HAP-1 (cell line): Measurements from ENCODE around the gene LRRTM2.

ENCODE experiments used
- DNase-seq, 2 experiments: peaks; one replicate each; pipeline ENCODE4 v3.0.0-alpha.2; 2016 to 2020; ENCODE audit warnings: low spot score in 2 of 2
- H3K27me3 ChIP-seq: fragments of 250-450 bp; sonication (Bioruptor Pico); 2 replicates; pipeline ENCODE4 v1.5.1; 2020; ENCODE audit warnings: low read depth, mild to moderate bottlenecking, moderate library complexity
- H3K36me3 ChIP-seq: fragments of 250-450 bp; sonication (Bioruptor Pico); replicated peaks from 2 replicates; pipeline ENCODE4 v1.5.1; 2020; ENCODE audit warnings: mild to moderate bottlenecking
- H3K4me1 ChIP-seq: fragments of 250-450 bp; sonication (Bioruptor Pico); 2 replicates; pipeline ENCODE4 v1.5.1; 2020; ENCODE audit warnings: mild to moderate bottlenecking
- H3K4me3 ChIP-seq: fragments of 250-450 bp; sonication (Bioruptor Pico); 2 replicates; pipeline ENCODE4 v1.5.1; 2020; ENCODE audit warnings: mild to moderate bottlenecking, moderate library complexity
- H3K9me3 ChIP-seq: fragments of 250-450 bp; sonication (Bioruptor Pico); 2 replicates; pipeline ENCODE4 v1.5.1; 2020; ENCODE audit warnings: mild to moderate bottlenecking, moderate library complexity
- in situ Hi-C: fragments of 300-500 bp; cut with MboI; formaldehyde crosslinking; loops from 3 replicates; pipeline ENCODE4 v1.14.3; 2020; ENCODE audit warnings: low sequenced_read_pairs, inconsistent platforms, mixed read lengths

LRRTM2 gene

GRCh38 chr5:138874241-138874640 lies 894 bp downstream of the LRRTM2 start:
- Histone ChIP-seq H3K4me3 (no peak overlapping the region), H3K9me3 (no peaks in the 10 kb centered on the region), H3K4me1 (peaks cover 35% of the 10 kb centered on the region), H3K36me3 (no peaks in the 10 kb centered on the region), H3K27me3 (no peaks in the 10 kb centered on the region)
- in situ Hi-C loops = no loop called here
- DNase-seq = no peak

- Histone ChIP-seq H3K27me3 (no peaks in the 10 kb centered on the region), H3K4me1 (peaks cover 35% of the 10 kb centered on the region), H3K9me3 (no peaks in the 10 kb centered on the region), H3K36me3 (no peaks in the 10 kb centered on the region), H3K4me3 (no peak overlapping the region)
- in situ Hi-C loops = no loop called here
- no peak for DNase-seq
Measured at GRCh38 chr5:138873466-138874221, 1.5 kb downstream of the LRRTM2 start.

- in situ Hi-C loops = no loop called here
- Histone ChIP-seq H3K9me3 (no peaks in the 10 kb centered on the region), H3K4me1 (peaks cover 35% of the 10 kb centered on the region), H3K27me3 (no peaks in the 10 kb centered on the region), H3K4me3 (no peak overlapping the region), H3K36me3 (no peaks in the 10 kb centered on the region)
- DNase-seq = peak; percentile 41 to 74
Measured at GRCh38 chr5:138872841-138873465, 2.2 kb downstream of the LRRTM2 start.

- Histone ChIP-seq H3K4me3 (no peak overlapping the region), H3K36me3 (no peaks in the 10 kb centered on the region), H3K4me1 (peaks cover 35% of the 10 kb centered on the region), H3K27me3 (no peaks in the 10 kb centered on the region), H3K9me3 (no peaks in the 10 kb centered on the region)
- in situ Hi-C loops = no loop called here
- DNase-seq = no peak
Measured at GRCh38 chr5:138870611-138871010, 4.5 kb downstream of the LRRTM2 start.

- H3K9me3 ChIP-seq = no peaks in the 10 kb centered on the region
- H3K36me3 ChIP-seq = no peaks in the 10 kb centered on the region
- H3K27me3 ChIP-seq = no peaks in the 10 kb centered on the region
- no peak overlapping the region for H3K4me3 ChIP-seq
- DNase-seq = no peak
- H3K4me1 ChIP-seq = peaks cover 35% of the 10 kb centered on the region
- in situ Hi-C loops = no loop called here
Measured at GRCh38 chr5:138869763-138870500, 5.2 kb downstream of the LRRTM2 start.

GRCh38 chr5:138869038-138869437 lies 6.1 kb downstream of the LRRTM2 start:
- H3K4me3 ChIP-seq = no peak overlapping the region
- no peak for DNase-seq
- no peaks in the 10 kb centered on the region for H3K27me3 ChIP-seq
- no peaks in the 10 kb centered on the region for H3K9me3 ChIP-seq
- peaks cover 35% of the 10 kb centered on the region for H3K4me1 ChIP-seq
- no peaks in the 10 kb centered on the region for H3K36me3 ChIP-seq
- in situ Hi-C loops = no loop called here

- Histone ChIP-seq H3K27me3 (no peaks in the 10 kb centered on the region), H3K36me3 (no peaks in the 10 kb centered on the region), H3K9me3 (peaks cover 5% of the 10 kb centered on the region), H3K4me3 (no peak overlapping the region), H3K4me1 (peaks cover 19% of the 10 kb centered on the region)
- in situ Hi-C loops = no loop called here
- DNase-seq = no peak
Measured at GRCh38 chr5:138867011-138867410, 8.1 kb downstream of the LRRTM2 start.

GRCh38 chr5:138853132-138853531 lies 22.0 kb downstream of the LRRTM2 start:
- no peak for DNase-seq
- no peaks in the 10 kb centered on the region for H3K9me3 ChIP-seq
- in situ Hi-C loops = no loop called here
- H3K36me3 ChIP-seq = no peaks in the 10 kb centered on the region; the same call in 1 of the 2 replicates
- H3K4me3 ChIP-seq = no peak overlapping the region
- H3K4me1 ChIP-seq = peaks cover 5% of the 10 kb centered on the region
- no peaks in the 10 kb centered on the region for H3K27me3 ChIP-seq

GRCh38 chr5:138850865-138851435 lies 24.2 kb downstream of the LRRTM2 start:
- H3K36me3 ChIP-seq = no peaks in the 10 kb centered on the region
- DNase-seq = no peak
- no peaks in the 10 kb centered on the region for H3K9me3 ChIP-seq
- no peak overlapping the region for H3K4me3 ChIP-seq
- in situ Hi-C loops = no loop called here
- no peaks in the 10 kb centered on the region for H3K27me3 ChIP-seq
- H3K4me1 ChIP-seq = peaks cover 9% of the 10 kb centered on the region

GRCh38 chr5:138849882-138850281 lies 25.3 kb downstream of the LRRTM2 start:
- in situ Hi-C loops = no loop called here
- H3K4me3 ChIP-seq = no peak overlapping the region
- H3K9me3 ChIP-seq = no peaks in the 10 kb centered on the region
- H3K36me3 ChIP-seq = no peaks in the 10 kb centered on the region
- H3K4me1 ChIP-seq = peaks cover 9% of the 10 kb centered on the region
- no peak for DNase-seq
- H3K27me3 ChIP-seq = no peaks in the 10 kb centered on the region

- no peak for DNase-seq
- Histone ChIP-seq H3K36me3 (no peaks in the 10 kb centered on the region), H3K4me3 (no peak overlapping the region), H3K4me1 (peaks cover 9% of the 10 kb centered on the region), H3K27me3 (no peaks in the 10 kb centered on the region), H3K9me3 (no peaks in the 10 kb centered on the region)
- in situ Hi-C loops = no loop called here
Measured at GRCh38 chr5:138849439-138849838, 25.7 kb downstream of the LRRTM2 start.

- H3K36me3 ChIP-seq = no peaks in the 10 kb centered on the region; the same call in 1 of the 2 replicates
- in situ Hi-C loops = no loop called here
- H3K4me1 ChIP-seq = peaks cover 21% of the 10 kb centered on the region
- no peak overlapping the region for H3K4me3 ChIP-seq
- no peak for DNase-seq
- H3K27me3 ChIP-seq = no peaks in the 10 kb centered on the region
- no peaks in the 10 kb centered on the region; the same call in 1 of the 2 replicates for H3K9me3 ChIP-seq
Measured at GRCh38 chr5:138844812-138845513, 30.2 kb downstream of the LRRTM2 start.

GRCh38 chr5:138844125-138844461 lies 31.0 kb downstream of the LRRTM2 start:
- Histone ChIP-seq H3K4me1 (peaks cover 21% of the 10 kb centered on the region), H3K36me3 (no peaks in the 10 kb centered on the region; the same call in 1 of the 2 replicates), H3K4me3 (no peak overlapping the region), H3K9me3 (no peaks in the 10 kb centered on the region; the same call in 1 of the 2 replicates), H3K27me3 (no peaks in the 10 kb centered on the region)
- in situ Hi-C loops = no loop called here
- DNase-seq = no peak
